Lower lobe of right lung (tissue), 2 donors: ENCODE results near the gene TSPAN5. TPM values are rescaled to one million over a fixed set of nuclear protein-coding genes. Genes with fewer than 3 reads are reported as not detected.

Experiments used
- ATAC-seq, 2 donors: fragments of 200-7000 bp; cut with Tn5 transposase; one replicate each; pipeline ENCODE4 v1.9.1; 2020 to 2022; ENCODE audit warnings: mild to moderate bottlenecking in 2 of 2, moderate library complexity in 2 of 2
- DNase-seq: peaks from one replicate; pipeline ENCODE4 v3.0.0-alpha.2; 2020
- H3K27ac ChIP-seq: fragments of 200-600 bp; one replicate; pipeline ENCODE4 v1.8.0; 2022
- H3K27me3 ChIP-seq: fragments of 200-600 bp; one replicate; pipeline ENCODE4 v1.8.0; 2022; ENCODE audit warnings: low read depth
- H3K36me3 ChIP-seq: fragments of 200-600 bp; one replicate; pipeline ENCODE4 v1.8.0; 2022; ENCODE audit warnings: mild to moderate bottlenecking
- H3K4me1 ChIP-seq: fragments of 200-600 bp; one replicate; pipeline ENCODE4 v1.8.0; 2022
- H3K4me3 ChIP-seq: fragments of 200-600 bp; one replicate; pipeline ENCODE4 v1.8.0; 2022; ENCODE audit warnings: mild to moderate bottlenecking
- H3K9me3 ChIP-seq: fragments of 200-600 bp; one replicate; pipeline ENCODE4 v1.8.0; 2022
- intact Hi-C: fragments of 100-400 bp; cut with DNase I; formaldehyde crosslinking; loops from one replicate; pipeline ENCODE4 v1.11.0; 2022
- total RNA-seq: library from RNA; stranded (reverse); fragmentation: NEBNext Ultra II Directional; extraction: Animal tissue kit (Norgen Biotek cat#: 25700); gene quantifications from one replicate; pipeline ENCODE4 v1.2.1, GENCODE V29; 2021
- TF ChIP-seq, protein P1 (sequence below): fragments of 200-600 bp; IDR thresholded peaks from one replicate; pipeline ENCODE4 v1.8.0; 2022; ENCODE audit warnings: antibody characterized with exemption, mild to moderate bottlenecking
- donor health status: DM: no; HTN: yes; CAD: no; lungs with severe emphysema.

TSPAN5 gene
- total RNA-seq, 1 donor from 2014 or later: 5.7 TPM

DNA sequence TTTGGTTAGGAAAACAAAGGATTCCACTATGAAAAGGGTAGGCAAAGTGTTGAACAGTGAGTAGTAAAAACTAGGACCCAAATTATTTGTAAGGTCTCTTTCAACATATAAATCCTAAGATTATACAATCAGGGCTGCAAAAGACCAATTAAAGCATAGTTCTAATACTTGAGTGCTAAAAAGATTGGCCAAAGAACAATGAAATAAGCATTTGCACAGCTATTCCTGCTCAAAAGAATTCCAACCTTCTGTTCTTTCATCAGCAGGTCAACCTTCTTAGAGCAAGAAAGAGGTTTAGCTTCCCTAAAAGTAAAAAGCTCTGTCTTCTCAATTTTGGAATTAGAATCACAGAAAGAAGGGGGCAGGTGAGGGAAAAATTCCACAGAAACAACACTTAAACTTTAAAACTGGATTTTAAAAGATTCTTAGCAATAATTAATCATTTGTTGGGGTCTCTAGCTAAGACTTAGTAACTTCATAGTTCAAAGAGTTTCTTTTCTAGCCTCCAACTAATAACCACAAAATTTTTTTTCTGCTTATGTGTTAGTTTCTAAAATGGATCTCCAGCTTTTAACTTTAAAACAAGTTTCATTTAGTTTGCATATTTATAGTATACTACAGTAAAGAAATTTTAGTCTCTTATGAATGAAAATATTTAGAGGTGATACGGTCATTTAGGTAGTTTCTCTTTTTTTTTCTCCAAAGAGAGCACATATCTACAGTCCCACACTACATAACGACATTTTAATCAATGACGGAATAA lies 16.3 kb downstream of the TSPAN5 start:
- no peak for ATAC-seq
- Histone ChIP-seq H3K9me3 (no peaks in the 10 kb centered on the region), H3K27ac (no peak overlapping the region), H3K4me1 (no peaks in the 10 kb centered on the region), H3K27me3 (no peaks in the 10 kb centered on the region), H3K36me3 (no peaks in the 10 kb centered on the region), H3K4me3 (no peak overlapping the region)
- TF ChIP-seq, protein P1, sequence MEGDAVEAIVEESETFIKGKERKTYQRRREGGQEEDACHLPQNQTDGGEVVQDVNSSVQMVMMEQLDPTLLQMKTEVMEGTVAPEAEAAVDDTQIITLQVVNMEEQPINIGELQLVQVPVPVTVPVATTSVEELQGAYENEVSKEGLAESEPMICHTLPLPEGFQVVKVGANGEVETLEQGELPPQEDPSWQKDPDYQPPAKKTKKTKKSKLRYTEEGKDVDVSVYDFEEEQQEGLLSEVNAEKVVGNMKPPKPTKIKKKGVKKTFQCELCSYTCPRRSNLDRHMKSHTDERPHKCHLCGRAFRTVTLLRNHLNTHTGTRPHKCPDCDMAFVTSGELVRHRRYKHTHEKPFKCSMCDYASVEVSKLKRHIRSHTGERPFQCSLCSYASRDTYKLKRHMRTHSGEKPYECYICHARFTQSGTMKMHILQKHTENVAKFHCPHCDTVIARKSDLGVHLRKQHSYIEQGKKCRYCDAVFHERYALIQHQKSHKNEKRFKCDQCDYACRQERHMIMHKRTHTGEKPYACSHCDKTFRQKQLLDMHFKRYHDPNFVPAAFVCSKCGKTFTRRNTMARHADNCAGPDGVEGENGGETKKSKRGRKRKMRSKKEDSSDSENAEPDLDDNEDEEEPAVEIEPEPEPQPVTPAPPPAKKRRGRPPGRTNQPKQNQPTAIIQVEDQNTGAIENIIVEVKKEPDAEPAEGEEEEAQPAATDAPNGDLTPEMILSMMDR: no peak
- intact Hi-C loops: no loop called here
- DNase-seq: no peak

DNA sequence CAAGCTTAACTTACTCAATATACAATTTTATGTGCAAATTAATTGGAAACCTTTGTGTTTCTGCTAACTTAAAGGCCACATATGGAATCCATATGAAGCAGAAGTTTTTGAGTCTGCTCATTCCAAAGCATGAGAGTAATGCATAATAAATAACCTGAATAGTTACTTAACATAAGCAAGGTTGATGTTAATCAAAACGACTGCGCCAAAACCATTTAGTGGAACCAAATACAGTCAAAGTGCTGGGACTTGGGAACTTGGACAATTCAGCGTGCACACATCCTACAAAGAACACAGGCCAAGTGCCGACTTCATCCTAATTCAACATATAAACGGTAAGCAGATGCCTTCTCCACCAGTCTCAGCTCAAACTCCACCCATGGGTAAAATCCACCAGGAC lies 17.0 kb downstream of the TSPAN5 start:
- no peak for DNase-seq
- ATAC-seq: no peak
- no peaks in the 10 kb centered on the region for H3K4me1 ChIP-seq
- no peak overlapping the region for H3K27ac ChIP-seq
- no peaks in the 10 kb centered on the region for H3K9me3 ChIP-seq
- no peak overlapping the region for H3K4me3 ChIP-seq
- TF ChIP-seq, protein P1: no peak
- intact Hi-C loops: no loop called here
- H3K36me3 ChIP-seq: no peaks in the 10 kb centered on the region
- no peaks in the 10 kb centered on the region for H3K27me3 ChIP-seq

DNA sequence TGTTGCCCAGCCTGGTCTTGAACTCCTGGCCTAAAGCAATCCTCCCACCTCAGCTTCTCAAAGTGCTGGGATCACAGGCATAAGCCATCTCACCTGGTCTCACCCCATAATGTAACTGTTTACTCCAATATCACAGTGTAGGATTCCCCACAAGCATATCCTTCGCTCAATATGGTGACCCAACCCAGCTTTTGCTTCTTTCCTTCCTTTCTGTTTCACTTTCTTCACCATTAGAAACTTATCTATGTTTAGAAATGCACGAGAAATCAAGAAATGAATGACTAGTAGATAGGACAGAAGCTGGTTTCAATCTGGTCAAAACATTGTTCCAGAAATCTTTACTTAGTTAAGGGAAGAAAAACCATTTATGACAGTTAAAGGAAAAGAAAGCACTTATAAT lies 18.9 kb downstream of the TSPAN5 start:
- no peak overlapping the region for H3K27ac ChIP-seq
- no peaks in the 10 kb centered on the region for H3K9me3 ChIP-seq
- no peak for ATAC-seq
- H3K27me3 ChIP-seq: no peaks in the 10 kb centered on the region
- TF ChIP-seq, protein P1: no peak
- H3K4me1 ChIP-seq: no peaks in the 10 kb centered on the region
- H3K4me3 ChIP-seq: no peak overlapping the region
- no peak for DNase-seq
- intact Hi-C loops: no loop called here
- no peaks in the 10 kb centered on the region for H3K36me3 ChIP-seq

DNA sequence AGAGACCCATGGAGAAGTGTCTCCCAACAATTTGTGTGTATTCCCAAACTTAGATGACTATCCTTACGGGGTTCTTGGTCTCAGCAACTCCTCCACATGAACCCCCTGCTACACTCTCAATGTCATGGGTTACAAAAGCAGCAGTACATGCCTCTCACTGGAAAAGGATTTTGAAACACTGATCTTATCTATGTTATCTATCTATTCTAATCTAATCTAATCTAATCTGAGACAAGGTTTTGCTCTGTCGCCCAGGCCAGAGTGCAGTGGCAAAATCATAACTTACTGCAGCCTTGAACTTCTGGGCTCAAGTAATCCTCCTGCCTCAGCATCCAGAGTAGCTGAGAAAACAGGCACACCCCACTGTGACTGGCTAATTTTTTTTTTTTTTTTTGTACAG lies 19.3 kb downstream of the TSPAN5 start:
- H3K4me3 ChIP-seq: no peak overlapping the region
- TF ChIP-seq, protein P1: no peak
- H3K4me1 ChIP-seq: no peaks in the 10 kb centered on the region
- no peak overlapping the region for H3K27ac ChIP-seq
- DNase-seq (no peak), ATAC-seq (no peak)
- no peaks in the 10 kb centered on the region for H3K36me3 ChIP-seq
- H3K27me3 ChIP-seq: no peaks in the 10 kb centered on the region
- intact Hi-C loops: no loop called here
- no peaks in the 10 kb centered on the region for H3K9me3 ChIP-seq

DNA sequence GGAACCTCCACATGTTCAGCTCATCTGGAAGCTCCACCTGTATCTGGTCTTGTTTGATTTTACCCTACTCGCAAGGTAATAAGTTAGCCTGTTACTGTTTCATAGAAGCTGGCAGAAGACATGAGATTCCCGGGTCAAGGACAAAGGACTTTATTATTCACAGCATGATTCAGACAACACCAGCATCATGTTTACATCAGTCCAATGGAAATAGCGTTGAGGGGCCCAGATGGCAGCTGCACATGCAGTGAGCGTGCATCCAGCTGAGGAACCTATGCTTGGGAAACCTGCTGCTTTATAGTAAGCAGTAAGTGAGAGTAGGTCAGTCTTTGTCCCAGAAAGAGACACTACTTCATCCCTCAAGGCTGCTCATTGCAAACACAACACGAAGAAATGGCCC lies 19.8 kb downstream of the TSPAN5 start:
- Histone ChIP-seq H3K36me3 (no peaks in the 10 kb centered on the region), H3K27ac (no peak overlapping the region), H3K4me1 (no peaks in the 10 kb centered on the region), H3K9me3 (no peaks in the 10 kb centered on the region), H3K27me3 (no peaks in the 10 kb centered on the region), H3K4me3 (no peak overlapping the region)
- no peak for DNase-seq
- intact Hi-C loops: no loop called here
- TF ChIP-seq, protein P1: no peak
- no peak for ATAC-seq
